Neural progenitor cell (in vitro differentiated cells): Measurements from ENCODE around the gene BRINP3.

Experiments used
- EZH2 ChIP-seq: fragments of 200-600 bp; sonication (generic); IDR thresholded peaks from 2 replicates; pipeline ENCODE4 v1.6.1; 2017; ENCODE audit warnings: antibody characterized with exemption, mild to moderate bottlenecking, moderate library complexity
- TF ChIP-seq, protein P1 (sequence below): fragments of 200-600 bp; sonication (generic); IDR thresholded peaks from 2 replicates; pipeline ENCODE4 v1.5.1; 2017; ENCODE audit warnings: antibody characterized with exemption, mild to moderate bottlenecking

DNA sequence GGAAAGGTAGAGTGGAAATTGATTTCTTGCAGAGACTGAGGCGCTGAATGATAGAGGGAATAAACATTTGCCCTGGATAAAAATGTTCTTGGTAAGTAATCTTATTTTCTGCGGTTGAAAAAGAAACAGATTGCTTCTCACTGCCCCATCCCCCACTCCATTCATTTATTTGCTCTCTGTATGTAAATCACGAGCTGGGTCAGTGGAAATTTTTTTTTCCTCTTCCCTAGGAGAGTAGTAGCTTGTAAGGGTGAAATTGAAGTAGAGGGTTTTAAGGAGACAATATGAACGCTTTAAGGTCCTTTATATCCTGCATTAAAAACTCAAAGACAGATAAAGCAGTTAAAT is 1.4 kb upstream of the BRINP3 start:
- TF ChIP-seq, protein P1, sequence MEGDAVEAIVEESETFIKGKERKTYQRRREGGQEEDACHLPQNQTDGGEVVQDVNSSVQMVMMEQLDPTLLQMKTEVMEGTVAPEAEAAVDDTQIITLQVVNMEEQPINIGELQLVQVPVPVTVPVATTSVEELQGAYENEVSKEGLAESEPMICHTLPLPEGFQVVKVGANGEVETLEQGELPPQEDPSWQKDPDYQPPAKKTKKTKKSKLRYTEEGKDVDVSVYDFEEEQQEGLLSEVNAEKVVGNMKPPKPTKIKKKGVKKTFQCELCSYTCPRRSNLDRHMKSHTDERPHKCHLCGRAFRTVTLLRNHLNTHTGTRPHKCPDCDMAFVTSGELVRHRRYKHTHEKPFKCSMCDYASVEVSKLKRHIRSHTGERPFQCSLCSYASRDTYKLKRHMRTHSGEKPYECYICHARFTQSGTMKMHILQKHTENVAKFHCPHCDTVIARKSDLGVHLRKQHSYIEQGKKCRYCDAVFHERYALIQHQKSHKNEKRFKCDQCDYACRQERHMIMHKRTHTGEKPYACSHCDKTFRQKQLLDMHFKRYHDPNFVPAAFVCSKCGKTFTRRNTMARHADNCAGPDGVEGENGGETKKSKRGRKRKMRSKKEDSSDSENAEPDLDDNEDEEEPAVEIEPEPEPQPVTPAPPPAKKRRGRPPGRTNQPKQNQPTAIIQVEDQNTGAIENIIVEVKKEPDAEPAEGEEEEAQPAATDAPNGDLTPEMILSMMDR: no peak
- TF ChIP-seq EZH2: no peak
